ENCODE measurements around the gene SCT. TPM values are rescaled to one million over a fixed set of nuclear protein-coding genes. Genes with fewer than 3 reads are reported as not detected.

SCT gene
- total and polyA plus RNA-seq, 8 donors, result 1.6 to 3.0 (median 2.5) TPM; not detected in 2

- Histone ChIP-seq H3K9me3 (no peaks in the 10 kb centered on the region), H3K27me3 (peaks cover 4 to 22% of the 10 kb centered on the region in 2 donors), H3K36me3 (peaks cover 0 to 8% of the 10 kb centered on the region in 2 donors), H3K27ac (peak overlapping the region in 1 of 2 donors; percentile 73), H3K4me3 (peak overlapping the region; percentile 76), H3K4me1 (peaks cover 25 to 66% of the 10 kb centered on the region in 2 donors)
- TF ChIP-seq CTCF (IDR thresholded peaks at IDR 0.05), result no peak
- intact Hi-C loops (cut with DNase I), result no loop called here
- DNase-seq (peak in 1 of 4 donors; percentile 84), ATAC-seq (no peak)
These were observed 50.0 kb downstream of the SCT start for GRCh38 chr11:576811-577610.

Other genes with a start within 250 kb of the SCT start
- 10 to 100 TPM; 43.3 to 48.6 TPM for gene PKP3, start 233.0 kb downstream of the SCT start, total RNA-seq
- 10 to 100 TPM; 11.0 to 15.5 (median 12.6) TPM for gene PKP3, start 233.0 kb downstream of the SCT start, polyA plus RNA-seq (ENCODE audit: insufficient read length in 6 of 6)
- 10 to 100 TPM; 59.0 to 74.8 TPM for gene SIGIRR, start 212.2 kb downstream of the SCT start, total RNA-seq
- gene SIGIRR, start 212.2 kb downstream of the SCT start, polyA plus RNA-seq (ENCODE audit: insufficient read length in 6 of 6), result 10 to 100 TPM; 24.2 to 43.7 (median 30.3) TPM
- 10 to 100 TPM; 20.2 to 28.0 TPM for gene ANO9, start 185.2 kb downstream of the SCT start, total RNA-seq
- gene ANO9, start 185.2 kb downstream of the SCT start, polyA plus RNA-seq (ENCODE audit: insufficient read length in 6 of 6), result 1 to 10 TPM; 4.0 to 9.5 (median 7.3) TPM
- 10 to 100 TPM; 25.6 to 27.9 TPM for gene PTDSS2, start 176.9 kb downstream of the SCT start, total RNA-seq
- gene PTDSS2, start 176.9 kb downstream of the SCT start, polyA plus RNA-seq (ENCODE audit: insufficient read length in 6 of 6), result 10 to 100 TPM; 21.5 to 30.3 (median 24.8) TPM
- gene RNH1, start 119.9 kb downstream of the SCT start, total RNA-seq, result 100 to 1,000 TPM; 185 to 243 TPM
- 100 to 1,000 TPM in 1 of 6 donors, 10 to 100 TPM in 5; 69.3 to 112 (median 88.3) TPM for gene RNH1, start 119.9 kb downstream of the SCT start, polyA plus RNA-seq (ENCODE audit: insufficient read length in 6 of 6)
- 10 to 100 TPM; 43.2 to 52.4 TPM for gene HRAS, start 91.6 kb downstream of the SCT start, total RNA-seq
- gene HRAS, start 91.6 kb downstream of the SCT start, polyA plus RNA-seq (ENCODE audit: insufficient read length in 6 of 6), result 10 to 100 TPM; 32.4 to 40.6 (median 37.1) TPM
- 1 to 10 TPM; 1.8 to 3.1 TPM for gene LRRC56, start 89.7 kb downstream of the SCT start, total RNA-seq
- 1 to 10 TPM; 2.1 to 4.7 (median 2.9) TPM for gene LRRC56, start 89.7 kb downstream of the SCT start, polyA plus RNA-seq (ENCODE audit: insufficient read length in 6 of 6)
- gene LMNTD2, start 66.4 kb downstream of the SCT start, total RNA-seq, result 1 to 10 TPM; 4.1 to 4.5 TPM
- gene LMNTD2, start 66.4 kb downstream of the SCT start, polyA plus RNA-seq (ENCODE audit: insufficient read length in 6 of 6), result 1 to 10 TPM; 1.6 to 5.2 (median 2.5) TPM
- gene RASSF7, start 66.2 kb downstream of the SCT start, total RNA-seq, result 10 to 100 TPM; 42.1 to 57.2 TPM
- gene RASSF7, start 66.2 kb downstream of the SCT start, polyA plus RNA-seq (ENCODE audit: insufficient read length in 6 of 6), result 10 to 100 TPM; 17.6 to 31.1 (median 26.3) TPM
- gene PHRF1, start 50.7 kb downstream of the SCT start, total RNA-seq, result 10 to 100 TPM; 23.9 to 32.7 TPM
- gene PHRF1, start 50.7 kb downstream of the SCT start, polyA plus RNA-seq (ENCODE audit: insufficient read length in 6 of 6), result 10 to 100 TPM; 18.6 to 29.5 (median 23.5) TPM
- 10 to 100 TPM; 38.8 to 50.4 TPM for gene IRF7, start 11.2 kb downstream of the SCT start, total RNA-seq
- 10 to 100 TPM in 5 of 6 donors, 1 to 10 TPM in 1; 9.8 to 14.7 (median 12.8) TPM for gene IRF7, start 11.2 kb downstream of the SCT start, polyA plus RNA-seq (ENCODE audit: insufficient read length in 6 of 6)
- gene CDHR5, start 2.2 kb downstream of the SCT start, total RNA-seq, result not detected
- gene CDHR5, start 2.2 kb downstream of the SCT start, polyA plus RNA-seq (ENCODE audit: insufficient read length in 6 of 6), result under 1 TPM; 0.46 to 0.77 (median 0.69) TPM
- under 1 TPM; 0.29 to 0.52 TPM for gene DRD4, start 10.1 kb upstream of the SCT start, total RNA-seq
- gene DRD4, start 10.1 kb upstream of the SCT start, polyA plus RNA-seq (ENCODE audit: insufficient read length in 6 of 6), result 1 to 10 TPM in 2 of 6 donors, under 1 TPM in 4; 0.51 to 1.0 (median 0.82) TPM
- gene DEAF1, start 68.0 kb upstream of the SCT start, total RNA-seq, result 10 to 100 TPM; 28.3 to 28.6 TPM
- 10 to 100 TPM; 35.6 to 52.9 (median 41.0) TPM for gene DEAF1, start 68.0 kb upstream of the SCT start, polyA plus RNA-seq (ENCODE audit: insufficient read length in 6 of 6)
- 10 to 100 TPM; 23.6 to 25.2 TPM for gene TMEM80, start 68.6 kb upstream of the SCT start, total RNA-seq
- 10 to 100 TPM; 26.9 to 34.5 (median 31.9) TPM for gene TMEM80, start 68.6 kb upstream of the SCT start, polyA plus RNA-seq (ENCODE audit: insufficient read length in 6 of 6)
- gene EPS8L2, start 79.0 kb upstream of the SCT start, total RNA-seq, result 100 to 1,000 TPM; 114 to 190 TPM
- 10 to 100 TPM; 52.5 to 92.2 (median 76.8) TPM for gene EPS8L2, start 79.0 kb upstream of the SCT start, polyA plus RNA-seq (ENCODE audit: insufficient read length in 6 of 6)
- 100 to 1,000 TPM; 206 to 322 TPM for gene TALDO1, start 120.3 kb upstream of the SCT start, total RNA-seq
- 100 to 1,000 TPM; 100 to 124 (median 115) TPM for gene TALDO1, start 120.3 kb upstream of the SCT start, polyA plus RNA-seq (ENCODE audit: insufficient read length in 6 of 6)
- gene GATD1, start 150.3 kb upstream of the SCT start, total RNA-seq, result 10 to 100 TPM; 57.9 to 63.7 TPM
- 10 to 100 TPM; 51.7 to 87.1 (median 67.1) TPM for gene GATD1, start 150.3 kb upstream of the SCT start, polyA plus RNA-seq (ENCODE audit: insufficient read length in 6 of 6)
- gene CEND1, start 162.9 kb upstream of the SCT start, total RNA-seq, result under 1 TPM in 1 of 2 donors, not detected in 1; 0.47 TPM
- under 1 TPM; 0.11 to 0.42 (median 0.33) TPM for gene CEND1, start 162.9 kb upstream of the SCT start, polyA plus RNA-seq (ENCODE audit: insufficient read length in 6 of 6)
- gene SLC25A22, start 171.1 kb upstream of the SCT start, total RNA-seq, result 10 to 100 TPM; 28.9 to 29.4 TPM
- gene SLC25A22, start 171.1 kb upstream of the SCT start, polyA plus RNA-seq (ENCODE audit: insufficient read length in 6 of 6), result 10 to 100 TPM; 12.5 to 23.9 (median 15.1) TPM
- gene PIDD1, start 178.1 kb upstream of the SCT start, total RNA-seq, result 10 to 100 TPM; 13.8 to 18.6 TPM
- 10 to 100 TPM in 5 of 6 donors, 1 to 10 TPM in 1; 9.7 to 13.7 (median 12.1) TPM for gene PIDD1, start 178.1 kb upstream of the SCT start, polyA plus RNA-seq (ENCODE audit: insufficient read length in 6 of 6)
- 1,000 to 10,000 TPM; 1,620 to 1,802 TPM for gene RPLP2, start 182.8 kb upstream of the SCT start, total RNA-seq
- gene RPLP2, start 182.8 kb upstream of the SCT start, polyA plus RNA-seq (ENCODE audit: insufficient read length in 6 of 6), result 1,000 to 10,000 TPM; 1,154 to 1,526 (median 1,296) TPM
- 100 to 1,000 TPM in 1 of 2 donors, 10 to 100 TPM in 1; 96.3 to 128 TPM for gene PNPLA2, start 191.7 kb upstream of the SCT start, total RNA-seq
- 10 to 100 TPM; 29.9 to 49.0 (median 39.8) TPM for gene PNPLA2, start 191.7 kb upstream of the SCT start, polyA plus RNA-seq (ENCODE audit: insufficient read length in 6 of 6)
- 10 to 100 TPM; 22.6 to 32.1 TPM for gene CRACR2B, start 200.7 kb upstream of the SCT start, total RNA-seq
- gene CRACR2B, start 200.7 kb upstream of the SCT start, polyA plus RNA-seq (ENCODE audit: insufficient read length in 6 of 6), result 10 to 100 TPM; 14.2 to 26.0 (median 19.9) TPM
- 100 to 1,000 TPM; 501 to 815 TPM for gene CD151, start 205.8 kb upstream of the SCT start, total RNA-seq
- 100 to 1,000 TPM; 122 to 182 (median 145) TPM for gene CD151, start 205.8 kb upstream of the SCT start, polyA plus RNA-seq (ENCODE audit: insufficient read length in 6 of 6)
- 100 to 1,000 TPM; 140 to 227 TPM for gene POLR2L, start 215.3 kb upstream of the SCT start, total RNA-seq
- gene POLR2L, start 215.3 kb upstream of the SCT start, polyA plus RNA-seq (ENCODE audit: insufficient read length in 6 of 6), result 100 to 1,000 TPM in 3 of 6 donors, 10 to 100 TPM in 3; 65.2 to 121 (median 97.7) TPM
- gene TSPAN4, start 215.7 kb upstream of the SCT start, total RNA-seq, result 100 to 1,000 TPM; 129 to 132 TPM
- 10 to 100 TPM; 46.9 to 75.3 (median 73.2) TPM for gene TSPAN4, start 215.7 kb upstream of the SCT start, polyA plus RNA-seq (ENCODE audit: insufficient read length in 6 of 6)

Data from left lung (tissue), 10 donors.